ENCODE results near the gene MCM6.
"Not testable (repeated sequence)": the region's sequence is repeated elsewhere in the genome, so short reads cannot be mapped to it uniquely, and the experiment has no call there.

GRCh38 chr2:135876770-135877169 is 527 bp upstream of the MCM6 start:
- not testable (repeated sequence) for TF ChIP-seq CTCF (conservative IDR thresholded peaks at IDR 0.05; ENCODE audit: low read depth, low read length); EZH2 (IDR thresholded peaks at IDR 0.05; ENCODE audit: borderline replicate concordance, low read depth, low read length, poor library complexity, severe bottlenecking)

Data from A673 (cell line).